ENCODE data around the gene BLM. TPM values are rescaled to one million over a fixed set of nuclear protein-coding genes. Genes with fewer than 3 reads are reported as not detected.

Gene BLM
- total RNA-seq, 1 donor from 2014 or later = 58.0 TPM

- Histone ChIP-seq H4K20me1 (ENCODE audit: low read depth) (no peaks in the 10 kb centered on the region), H3K4me2 (no peak overlapping the region), H2AFZ (replicated peaks) (no peak overlapping the region), H3K9ac (no peak overlapping the region), H3K4me1 (peaks cover 5% of the 10 kb centered on the region), H3K79me2 (ENCODE audit: low read depth) (no peaks in the 10 kb centered on the region), H3K4me3 (no peak overlapping the region), H3F3A (ENCODE audit: low read depth) (peaks cover 5% of the 10 kb centered on the region), H3K27ac (no peak overlapping the region), H3K9me3 (ENCODE audit: low read depth) (no peaks in the 10 kb centered on the region), H3K27me3 (no peaks in the 10 kb centered on the region), H3K36me3 (peaks cover 6% of the 10 kb centered on the region)
- Mint-ChIP-seq H3K27me3 (ENCODE audit: insufficient read depth, low read depth) (no peaks in the 10 kb centered on the region), H3K9me3 (no peaks in the 10 kb centered on the region), H3K36me3 (peaks cover 13% of the 10 kb centered on the region), H3K27ac (no peak overlapping the region), H3K4me3 (no peak overlapping the region), H3K4me1 (no peaks in the 10 kb centered on the region)
- no peak for DNase-seq (ENCODE audit: low spot score)
- no peak for TF ChIP-seq CTCF (IDR thresholded peaks at IDR 0.05)
- no peak for TF ChIP-seq EZH2 (IDR thresholded peaks at IDR 0.05)
- no peak for TF ChIP-seq EZH2phosphoT487 (IDR thresholded peaks at IDR 0.05)
Measured at GRCh38 chr15:90763366-90764099, 46.4 kb downstream of the BLM start.

- no peaks in the 10 kb centered on the region for H3K27me3 Mint-ChIP-seq (ENCODE audit: insufficient read depth, low read depth)
- no peak for DNase-seq (ENCODE audit: low spot score)
- H3K4me1 ChIP-seq = peaks cover under 1% of the 10 kb centered on the region
- no peaks in the 10 kb centered on the region for H3K4me1 Mint-ChIP-seq
- H3K4me2 ChIP-seq = no peak overlapping the region
- H3K9ac ChIP-seq = no peak overlapping the region
- H3K4me3 ChIP-seq = no peak overlapping the region
- no peaks in the 10 kb centered on the region for H3K9me3 ChIP-seq (ENCODE audit: low read depth)
- H2AFZ ChIP-seq (replicated peaks) = no peak overlapping the region
- no peak overlapping the region for H3K27ac ChIP-seq
- no peaks in the 10 kb centered on the region for H4K20me1 ChIP-seq (ENCODE audit: low read depth)
- no peak overlapping the region for H3K4me3 Mint-ChIP-seq
- H3K27ac Mint-ChIP-seq = no peak overlapping the region
- TF ChIP-seq EZH2 (IDR thresholded peaks at IDR 0.05) (no peak), CTCF (IDR thresholded peaks at IDR 0.05) (no peak), EZH2phosphoT487 (IDR thresholded peaks at IDR 0.05) (no peak)
- peaks cover 5% of the 10 kb centered on the region for H3F3A ChIP-seq (ENCODE audit: low read depth)
- H3K27me3 ChIP-seq = no peaks in the 10 kb centered on the region
- no peaks in the 10 kb centered on the region for H3K9me3 Mint-ChIP-seq
- H3K79me2 ChIP-seq (ENCODE audit: low read depth) = no peaks in the 10 kb centered on the region
- H3K36me3 ChIP-seq = peaks cover 3% of the 10 kb centered on the region
- H3K36me3 Mint-ChIP-seq = peaks cover 13% of the 10 kb centered on the region
Measured at GRCh38 chr15:90765531-90765930, 48.4 kb downstream of the BLM start.

- Mint-ChIP-seq H3K4me3 (no peak overlapping the region), H3K27ac (no peak overlapping the region), H3K4me1 (no peaks in the 10 kb centered on the region), H3K9me3 (no peaks in the 10 kb centered on the region), H3K36me3 (peaks cover 11% of the 10 kb centered on the region), H3K27me3 (ENCODE audit: insufficient read depth, low read depth) (no peaks in the 10 kb centered on the region)
- Histone ChIP-seq H2AFZ (replicated peaks) (no peak overlapping the region), H3K27me3 (no peaks in the 10 kb centered on the region), H3K36me3 (no peaks in the 10 kb centered on the region), H3K4me2 (no peak overlapping the region), H3K9me3 (ENCODE audit: low read depth) (no peaks in the 10 kb centered on the region), H3K4me3 (no peak overlapping the region), H3K27ac (no peak overlapping the region), H3K9ac (no peak overlapping the region), H3K79me2 (ENCODE audit: low read depth) (no peaks in the 10 kb centered on the region), H3K4me1 (no peaks in the 10 kb centered on the region), H4K20me1 (ENCODE audit: low read depth) (no peaks in the 10 kb centered on the region), H3F3A (ENCODE audit: low read depth) (peaks cover 5% of the 10 kb centered on the region)
- no peak for TF ChIP-seq EZH2phosphoT487 (IDR thresholded peaks at IDR 0.05)
- TF ChIP-seq CTCF (IDR thresholded peaks at IDR 0.05) = no peak
- TF ChIP-seq EZH2 (IDR thresholded peaks at IDR 0.05) = no peak
- DNase-seq (ENCODE audit: low spot score) = no peak
Measured at GRCh38 chr15:90765966-90766365, 48.8 kb downstream of the BLM start.

Measured in neural progenitor cell (in vitro differentiated cells).